Choroid plexus epithelial cell (primary cell): Measurements from ENCODE around the gene NOTCH2.

Experiments
- DNase-seq: peaks from one replicate; pipeline ENCODE4 v3.0.0-alpha.2; 2010; ENCODE audit warnings: low read depth
- H3K4me3 ChIP-seq: 2 replicates; pipeline ENCODE4 v1.5.1; 2011; ENCODE audit warnings: low read depth, mild to moderate bottlenecking, control low read depth, low read length, moderate library complexity
- TF ChIP-seq, protein P1 (sequence below): conservative IDR thresholded peaks from 2 replicates; pipeline ENCODE4 v1.5.1; 2011; ENCODE audit warnings: low read depth, mild to moderate bottlenecking, control low read depth, inconsistent platforms, low read length, moderate library complexity

Gene NOTCH2

DNA sequence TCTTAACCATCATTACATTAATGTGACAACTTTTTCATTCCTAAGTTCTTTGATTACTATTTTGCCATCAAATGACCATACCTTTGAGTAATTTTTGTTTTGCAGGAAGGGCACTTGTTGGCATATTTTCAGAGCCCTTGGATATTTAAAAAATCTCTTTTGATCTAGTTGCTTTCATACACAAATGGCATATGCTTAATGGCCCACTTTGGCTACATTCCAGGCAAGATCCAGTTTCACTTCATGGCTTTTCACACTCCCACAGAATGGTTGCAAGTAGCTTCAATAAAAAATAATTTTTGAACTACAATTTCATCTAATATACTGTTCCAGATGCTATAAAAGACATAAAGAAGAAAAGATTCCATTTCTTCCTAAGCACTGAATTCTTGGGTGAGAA is 191.3 kb downstream of the NOTCH2 start:
- no peak for DNase-seq
- H3K4me3 ChIP-seq = no peak overlapping the region
- TF ChIP-seq, protein P1, sequence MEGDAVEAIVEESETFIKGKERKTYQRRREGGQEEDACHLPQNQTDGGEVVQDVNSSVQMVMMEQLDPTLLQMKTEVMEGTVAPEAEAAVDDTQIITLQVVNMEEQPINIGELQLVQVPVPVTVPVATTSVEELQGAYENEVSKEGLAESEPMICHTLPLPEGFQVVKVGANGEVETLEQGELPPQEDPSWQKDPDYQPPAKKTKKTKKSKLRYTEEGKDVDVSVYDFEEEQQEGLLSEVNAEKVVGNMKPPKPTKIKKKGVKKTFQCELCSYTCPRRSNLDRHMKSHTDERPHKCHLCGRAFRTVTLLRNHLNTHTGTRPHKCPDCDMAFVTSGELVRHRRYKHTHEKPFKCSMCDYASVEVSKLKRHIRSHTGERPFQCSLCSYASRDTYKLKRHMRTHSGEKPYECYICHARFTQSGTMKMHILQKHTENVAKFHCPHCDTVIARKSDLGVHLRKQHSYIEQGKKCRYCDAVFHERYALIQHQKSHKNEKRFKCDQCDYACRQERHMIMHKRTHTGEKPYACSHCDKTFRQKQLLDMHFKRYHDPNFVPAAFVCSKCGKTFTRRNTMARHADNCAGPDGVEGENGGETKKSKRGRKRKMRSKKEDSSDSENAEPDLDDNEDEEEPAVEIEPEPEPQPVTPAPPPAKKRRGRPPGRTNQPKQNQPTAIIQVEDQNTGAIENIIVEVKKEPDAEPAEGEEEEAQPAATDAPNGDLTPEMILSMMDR = no peak

DNA sequence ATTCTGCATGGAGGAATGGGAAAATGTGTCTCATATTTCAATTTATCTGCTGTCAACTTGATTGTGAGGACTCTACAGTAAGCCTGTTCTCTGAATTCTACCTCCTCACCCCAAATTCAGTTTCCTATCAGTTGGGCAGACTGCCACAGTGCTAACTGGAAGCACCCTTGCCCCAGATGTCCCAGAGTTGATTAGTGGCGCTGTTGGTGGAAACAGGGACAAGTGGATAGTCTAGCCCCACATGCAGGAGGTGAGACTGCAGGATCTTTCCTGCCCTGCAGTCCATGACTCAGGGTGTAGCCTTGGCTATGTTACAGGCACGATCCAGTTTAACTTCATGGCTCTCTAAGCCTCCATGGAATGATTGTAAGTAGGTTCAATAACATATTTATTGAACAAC is 195.3 kb downstream of the NOTCH2 start:
- DNase-seq = no peak
- TF ChIP-seq, protein P1 = no peak
- no peak overlapping the region for H3K4me3 ChIP-seq

DNA sequence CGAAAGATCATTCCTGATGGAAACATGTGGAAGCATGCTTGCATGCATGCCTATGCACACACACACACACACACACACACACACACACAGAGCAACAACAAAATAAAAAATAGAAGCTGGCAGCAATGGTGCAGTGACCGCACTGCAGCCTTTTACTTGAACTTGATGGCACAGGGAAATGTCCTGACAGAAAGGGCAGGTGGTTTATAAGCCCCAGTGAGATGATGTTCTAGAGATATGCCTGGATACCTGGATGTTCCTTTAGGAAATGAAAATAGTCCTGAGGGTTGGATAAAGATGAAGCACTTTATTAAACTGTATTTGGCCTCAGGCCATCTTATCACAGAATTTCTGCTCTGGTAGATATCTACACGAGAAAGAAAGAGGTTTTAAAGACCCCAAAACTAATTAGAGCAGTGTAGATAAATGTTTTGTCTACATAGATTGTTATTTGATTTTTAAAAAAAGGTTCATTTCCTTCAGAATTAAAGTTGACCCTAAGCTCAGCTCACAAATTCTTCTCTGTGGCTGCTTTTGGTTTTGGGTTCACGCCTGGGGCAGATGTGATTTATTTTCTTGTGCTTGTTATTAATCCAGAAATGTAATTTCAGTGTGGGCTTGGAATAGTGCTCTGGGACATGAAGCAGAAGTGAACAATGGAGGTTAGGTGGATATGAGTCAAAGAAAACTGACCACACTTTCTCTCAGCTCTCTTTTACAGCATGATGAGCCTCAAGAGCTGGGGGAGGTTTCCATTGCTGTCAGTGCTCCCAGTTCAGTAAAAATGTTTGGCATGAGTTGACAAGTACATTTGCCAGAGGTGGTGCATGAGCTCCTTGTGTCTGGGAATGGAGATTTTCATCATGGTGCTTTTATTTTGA is 196.1 kb downstream of the NOTCH2 start:
- peak; percentile 79 for DNase-seq
- TF ChIP-seq, protein P1 = no peak
- H3K4me3 ChIP-seq = no peak overlapping the region

DNA sequence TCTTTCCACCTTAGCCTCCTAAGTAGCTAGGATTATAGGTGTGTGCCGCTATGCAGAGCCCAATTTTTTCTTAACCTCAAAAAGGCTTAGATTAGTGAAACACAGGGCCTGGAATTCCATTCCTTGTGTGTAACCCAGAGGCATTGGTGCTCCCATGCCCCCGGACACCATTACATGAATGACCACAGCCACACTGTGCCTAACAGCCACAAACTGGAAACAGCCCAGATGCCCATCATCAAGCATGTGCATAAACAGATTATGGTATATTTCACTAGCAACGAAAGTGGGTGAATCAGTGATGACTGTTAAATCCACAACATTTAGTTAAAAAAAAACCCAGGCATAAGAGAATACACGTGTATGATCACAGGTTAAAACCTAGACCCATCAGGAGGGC is 197.6 kb downstream of the NOTCH2 start:
- TF ChIP-seq, protein P1 = no peak
- no peak overlapping the region for H3K4me3 ChIP-seq
- DNase-seq = no peak

DNA sequence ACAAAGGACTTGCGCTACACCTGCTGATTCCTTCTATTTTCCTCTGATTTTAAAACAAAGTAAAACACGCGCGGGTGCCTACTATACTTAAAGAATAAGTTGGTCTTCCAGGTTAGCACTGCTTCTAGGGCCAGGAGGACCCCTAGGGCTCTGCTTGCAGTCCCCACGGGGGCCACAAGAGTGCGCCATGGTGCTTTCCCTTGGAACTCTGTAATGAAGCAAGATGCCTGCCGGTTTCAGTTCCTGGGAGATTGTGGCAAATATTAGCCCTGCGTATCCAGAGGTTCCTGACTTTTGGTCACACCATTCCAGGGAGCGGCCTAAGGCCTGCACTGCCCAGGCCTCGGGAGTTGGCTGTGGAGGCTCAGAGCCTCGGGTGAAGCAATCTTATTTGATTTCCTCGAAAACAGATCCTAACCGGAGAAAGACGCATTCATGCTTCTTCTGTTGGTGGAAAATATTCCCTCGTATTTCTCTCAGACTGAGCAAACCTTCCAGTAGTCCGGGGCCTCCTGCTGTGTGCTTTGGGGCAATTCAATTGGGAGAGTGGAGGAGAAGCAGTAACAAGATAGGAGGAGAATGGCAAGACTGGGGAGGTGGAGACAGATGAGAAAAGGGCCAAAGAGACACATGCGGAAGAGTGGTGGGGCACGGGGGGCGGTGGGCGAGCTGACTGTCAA is 198.4 kb downstream of the NOTCH2 start:
- peak overlapping the region; percentile 44 for H3K4me3 ChIP-seq
- DNase-seq = peak; percentile 86
- TF ChIP-seq, protein P1 = peak; percentile 99

DNA sequence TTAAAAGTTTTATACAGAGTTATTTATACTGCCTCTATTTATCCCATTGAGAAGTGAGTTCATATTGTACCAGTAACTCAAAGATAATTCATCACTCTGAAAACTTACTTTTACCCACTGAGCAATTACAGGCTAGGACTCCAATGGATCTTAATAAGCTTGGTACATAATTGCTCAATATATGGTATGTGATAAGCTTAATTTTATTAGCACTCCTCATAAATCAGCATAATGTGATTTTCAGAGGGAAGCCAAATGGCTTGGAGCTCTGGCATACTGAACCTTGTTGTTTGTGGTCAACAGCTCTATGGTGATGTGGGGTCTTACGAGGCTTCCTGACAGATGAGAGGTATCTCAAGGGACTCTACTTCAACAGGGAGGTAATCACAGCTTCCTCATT is 199.5 kb downstream of the NOTCH2 start:
- H3K4me3 ChIP-seq = no peak overlapping the region
- DNase-seq = no peak
- TF ChIP-seq, protein P1 = no peak
